Mammary epithelial cell (primary cell): ENCODE data around the gene DMRTA2.

ENCODE experiments used
- EZH2 ChIP-seq: IDR thresholded peaks from 2 replicates; pipeline ENCODE4 v1.6.1; 2012; ENCODE audit warnings: low read length, inconsistent platforms, borderline replicate concordance
- TF ChIP-seq, protein P1 (sequence below), 2 donors: IDR thresholded peaks in 1 of 2; conservative IDR thresholded peaks in 1 of 2; 2 replicates each; pipeline ENCODE4 v1.5.1; 2011 to 2012; ENCODE audit warnings: inconsistent platforms in 2 of 2, low read length in 2 of 2, mild to moderate bottlenecking in 2 of 2, control low read depth in 1 of 2, low read depth in 1 of 2; ENCODE audit not compliant: insufficient read depth in 1 of 2; ENCODE audit errors: extremely low read depth in 1 of 2

DNA sequence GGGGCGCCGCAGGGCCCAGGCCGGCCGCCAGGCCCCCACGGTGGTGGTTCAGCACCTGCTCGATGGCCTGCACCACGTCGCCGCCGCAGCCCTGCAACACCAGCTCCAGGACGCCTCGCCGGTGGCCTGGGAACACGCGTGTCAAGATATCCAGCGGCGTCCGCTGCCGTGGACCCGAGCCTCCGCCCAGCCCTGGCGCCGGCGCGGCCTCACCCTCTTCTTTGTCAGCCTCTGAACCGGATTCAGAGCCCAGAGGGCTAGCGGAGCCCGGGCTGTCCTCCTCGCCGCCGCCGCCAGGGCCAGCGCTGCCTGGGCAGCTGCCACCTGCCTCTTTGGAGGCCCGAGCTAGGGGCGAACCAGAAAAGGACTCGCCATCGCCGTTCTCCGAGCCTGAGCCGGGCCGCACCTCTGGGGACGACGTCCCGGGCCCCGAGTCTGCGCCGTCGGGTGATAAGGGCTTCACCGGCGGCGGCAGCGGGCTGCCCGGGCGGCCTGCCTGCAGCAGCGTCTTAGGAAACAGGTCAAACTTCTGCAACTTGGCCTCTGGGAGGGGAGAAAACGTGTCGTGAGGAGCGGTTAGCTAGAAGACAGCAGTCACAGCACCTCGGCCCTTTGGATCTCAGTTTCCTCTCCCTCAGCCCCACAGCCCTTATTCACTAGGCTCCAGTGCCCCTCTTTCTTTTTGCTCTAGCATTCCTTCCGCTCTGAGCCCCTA, 3.9 kb downstream of the DMRTA2 start:
- no peak for TF ChIP-seq EZH2
- TF ChIP-seq, protein P1, sequence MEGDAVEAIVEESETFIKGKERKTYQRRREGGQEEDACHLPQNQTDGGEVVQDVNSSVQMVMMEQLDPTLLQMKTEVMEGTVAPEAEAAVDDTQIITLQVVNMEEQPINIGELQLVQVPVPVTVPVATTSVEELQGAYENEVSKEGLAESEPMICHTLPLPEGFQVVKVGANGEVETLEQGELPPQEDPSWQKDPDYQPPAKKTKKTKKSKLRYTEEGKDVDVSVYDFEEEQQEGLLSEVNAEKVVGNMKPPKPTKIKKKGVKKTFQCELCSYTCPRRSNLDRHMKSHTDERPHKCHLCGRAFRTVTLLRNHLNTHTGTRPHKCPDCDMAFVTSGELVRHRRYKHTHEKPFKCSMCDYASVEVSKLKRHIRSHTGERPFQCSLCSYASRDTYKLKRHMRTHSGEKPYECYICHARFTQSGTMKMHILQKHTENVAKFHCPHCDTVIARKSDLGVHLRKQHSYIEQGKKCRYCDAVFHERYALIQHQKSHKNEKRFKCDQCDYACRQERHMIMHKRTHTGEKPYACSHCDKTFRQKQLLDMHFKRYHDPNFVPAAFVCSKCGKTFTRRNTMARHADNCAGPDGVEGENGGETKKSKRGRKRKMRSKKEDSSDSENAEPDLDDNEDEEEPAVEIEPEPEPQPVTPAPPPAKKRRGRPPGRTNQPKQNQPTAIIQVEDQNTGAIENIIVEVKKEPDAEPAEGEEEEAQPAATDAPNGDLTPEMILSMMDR (conservative IDR thresholded peaks at IDR 0.05 in 1 of 2, IDR thresholded peaks at IDR 0.05 in 1 of 2; ENCODE audit: extremely low read depth in 1 of 2, insufficient read depth in 1 of 2, low read depth in 1 of 2, low read length in 2 of 2), result peak in 1 of 2 donors; percentile 22
